HCT116 (cell line): ENCODE data around the gene TSC1. TPM values are rescaled to one million over a fixed set of nuclear protein-coding genes. Genes with fewer than 3 reads are reported as not detected.

Experiments
- ATAC-seq: fragments of 200-7000 bp; cut with Tn5 transposase; 2 replicates; pipeline ENCODE4 v1.9.1; 2020; ENCODE audit warnings: mild to moderate bottlenecking, moderate library complexity
- BruUV-seq: library from RNA; stranded (reverse); fragments of 400-500 nt; replicated peaks from 2 replicates; lab custom pipeline; 2021; lab: Mats Ljungman, UMichigan
- CTCF ChIA-PET: fragments of 300-600 bp; sonication (Branson Sonifier 250); formaldehyde crosslinking; loops from one replicate; lab custom pipeline; 2021; ENCODE audit warnings: antibody characterized with exemption; lab: Charles Lee
- POLR2A ChIA-PET: fragments of 300-600, 350-600 bp; sonication (Branson Sonifier 250); formaldehyde crosslinking; loops from one replicate; lab custom pipeline; 2021; ENCODE audit warnings: antibody characterized with exemption; lab: Charles Lee
- RAD21 ChIA-PET, 2 experiments: fragments of 300-600 bp; sonication (Branson Sonifier 250); formaldehyde crosslinking; loops; one replicate each; lab custom pipeline; 2023; ENCODE audit warnings: low total read pairs in 2 of 2; ENCODE audit not compliant: uncharacterized antibody in 2 of 2, unreplicated experiment in 2 of 2, low non-redundant PET in 1 of 2; lab: Charles Lee
- DNase-seq: peaks from one replicate; pipeline ENCODE4 v3.0.0-alpha.2; 2010; ENCODE audit warnings: low read depth, low spot score
- H2AFZ ChIP-seq: fragments of 200-600 bp; shearing (Covaris generic), sonication (generic); 2 replicates; pipeline ENCODE4 v1.6.1; 2017; ENCODE audit warnings: low read depth, mixed run types, mixed read lengths, antibody characterized with exemption, low read length; ENCODE audit not compliant: poor library complexity, severe bottlenecking
- H3K27ac ChIP-seq: 2 replicates; pipeline ENCODE4 v1.5.1; 2012; ENCODE audit warnings: low read depth, low read length
- H3K27me3 ChIP-seq: fragments of 200-600 bp; sonication (generic); 2 replicates; pipeline ENCODE4 v1.6.1; 2016; ENCODE audit warnings: mixed run types, low read length, mixed read lengths; ENCODE audit not compliant: insufficient read depth
- H3K36me3 ChIP-seq, 2 experiments: fragments of 200-500 bp in 1 of 2; fragments of 200-600 bp in 1 of 2; sonication (Bioruptor generic) in 1 of 2; sonication (generic) in 1 of 2; 2 replicates each; pipeline versions ENCODE4 v1.5.1 to v1.6.1; 2014 to 2016; ENCODE audit warnings: low read length in 2 of 2, inconsistent platforms in 1 of 2, mixed read lengths in 1 of 2, mixed run types in 1 of 2; ENCODE audit not compliant: insufficient read depth in 2 of 2, control insufficient read depth in 1 of 2
- H3K4me1 ChIP-seq, 2 experiments: fragments of 200-600 bp in 1 of 2; sonication (generic) in 1 of 2; 2 replicates each; pipeline versions ENCODE4 v1.5.1 to v1.6.1; 2012 to 2017; ENCODE audit warnings: low read length in 2 of 2, inconsistent platforms in 1 of 2, mild to moderate bottlenecking in 1 of 2, mixed read lengths in 1 of 2, mixed run types in 1 of 2, moderate library complexity in 1 of 2; ENCODE audit not compliant: insufficient read depth in 2 of 2, control insufficient read depth in 1 of 2
- H3K4me2 ChIP-seq: fragments of 200-600 bp; sonication (generic); 2 replicates; pipeline ENCODE4 v1.6.1; 2017; ENCODE audit warnings: mixed run types, low read length, mixed read lengths
- H3K4me3 ChIP-seq, 2 experiments: fragments of 200-600 bp in 1 of 2; sonication (generic) in 1 of 2; replicated peaks in 1 of 2; 2 replicates each; pipeline ENCODE4 v1.5.1; 2011 to 2016; ENCODE audit warnings: low read length in 2 of 2, control low read depth in 1 of 2, low read depth in 1 of 2, mild to moderate bottlenecking in 1 of 2, mixed read lengths in 1 of 2, mixed run types in 1 of 2
- H3K79me2 ChIP-seq: fragments of 200-600 bp; sonication (generic); 2 replicates; pipeline ENCODE4 v1.6.1; 2017; ENCODE audit warnings: mild to moderate bottlenecking, mixed run types, low read length, moderate library complexity, mixed read lengths; ENCODE audit not compliant: insufficient read depth
- H3K9ac ChIP-seq: fragments of 200-600 bp; sonication (generic); 2 replicates; pipeline ENCODE4 v1.6.1; 2016; ENCODE audit warnings: low read length, mixed read lengths
- H3K9me2 ChIP-seq: fragments of 200-600 bp; sonication (generic), shearing (Covaris generic); 2 replicates; pipeline ENCODE4 v1.6.1; 2017; ENCODE audit warnings: mixed run types, mild to moderate bottlenecking, moderate library complexity; ENCODE audit not compliant: insufficient read depth
- H3K9me3 ChIP-seq, 2 experiments: fragments of 200-500 bp in 1 of 2; fragments of 200-600 bp in 1 of 2; sonication (Bioruptor generic) in 1 of 2; sonication (generic) in 1 of 2; 2 replicates each; pipeline ENCODE4 v1.6.1; 2014 to 2017; ENCODE audit warnings: low read length in 2 of 2, mixed read lengths in 2 of 2, inconsistent platforms in 1 of 2, low read depth in 1 of 2, mild to moderate bottlenecking in 1 of 2, mixed run types in 1 of 2, moderate library complexity in 1 of 2; ENCODE audit not compliant: control insufficient read depth in 1 of 2, insufficient read depth in 1 of 2
- H4K20me1 ChIP-seq: fragments of 200-600 bp; sonication (generic), shearing (Covaris generic); 2 replicates; pipeline ENCODE4 v1.6.1; 2017; ENCODE audit warnings: mixed run types, mild to moderate bottlenecking, moderate library complexity; ENCODE audit not compliant: insufficient read depth
- ATF3 ChIP-seq: IDR thresholded peaks from 2 replicates; pipeline ENCODE4 v1.6.1; 2012
- CBX3 ChIP-seq: IDR thresholded peaks from 2 replicates; pipeline ENCODE4 v1.6.1; 2012; ENCODE audit warnings: low read depth
- CEBPB ChIP-seq: IDR thresholded peaks from 2 replicates; pipeline ENCODE4 v1.6.1; 2012; ENCODE audit warnings: low read depth
- EGR1 ChIP-seq: IDR thresholded peaks from 2 replicates; pipeline ENCODE4 v1.6.1; 2012; ENCODE audit warnings: low read depth
- ELF1 ChIP-seq: IDR thresholded peaks from 2 replicates; pipeline ENCODE4 v1.6.1; 2012; ENCODE audit warnings: low read depth, borderline replicate concordance
- EZH2 ChIP-seq: fragments of 200-600 bp; sonication (generic); IDR thresholded peaks from 2 replicates; pipeline ENCODE4 v1.6.1; 2017; ENCODE audit warnings: antibody characterized with exemption, mixed run types
- EZH2phosphoT487 ChIP-seq: fragments of 200-600 bp; IDR thresholded peaks from 2 replicates; pipeline ENCODE4 v1.6.1; 2018; ENCODE audit warnings: antibody characterized with exemption, borderline replicate concordance
- FOSL1 ChIP-seq: IDR thresholded peaks from 2 replicates; pipeline ENCODE4 v1.6.1; 2012; ENCODE audit warnings: low read depth
- JUND ChIP-seq: IDR thresholded peaks from 2 replicates; pipeline ENCODE4 v1.6.1; 2012
- MAX ChIP-seq: IDR thresholded peaks from 2 replicates; pipeline ENCODE4 v1.6.1; 2012
- POLR2AphosphoS5 ChIP-seq: IDR thresholded peaks from 2 replicates; pipeline ENCODE4 v1.6.1; 2011; ENCODE audit warnings: mild to moderate bottlenecking, low read depth, low read length, moderate library complexity
- RAD21 ChIP-seq: IDR thresholded peaks from 2 replicates; pipeline ENCODE4 v1.6.1; 2012; ENCODE audit warnings: low read depth, mild to moderate bottlenecking
- SIN3A ChIP-seq: IDR thresholded peaks from 2 replicates; pipeline ENCODE4 v1.6.1; 2012; ENCODE audit warnings: low read depth
- SP1 ChIP-seq: IDR thresholded peaks from 2 replicates; pipeline ENCODE4 v1.6.1; 2012; ENCODE audit warnings: low read depth
- SRF ChIP-seq: IDR thresholded peaks from 2 replicates; pipeline ENCODE4 v1.6.1; 2012; ENCODE audit warnings: low read depth
- TCF7L2 ChIP-seq: IDR thresholded peaks from 2 replicates; pipeline ENCODE4 v1.7.0; 2011; ENCODE audit warnings: borderline replicate concordance, inconsistent platforms; ENCODE audit not compliant: insufficient read depth, insufficient read length; ENCODE audit errors: extremely low read depth
- YY1 ChIP-seq: IDR thresholded peaks from 2 replicates; pipeline ENCODE4 v1.6.1; 2011; ENCODE audit warnings: low read length, low read depth, moderate library complexity, mild to moderate bottlenecking; ENCODE audit not compliant: insufficient replicate concordance; ENCODE audit errors: extremely low read depth
- ZBTB33 ChIP-seq: IDR thresholded peaks from 2 replicates; pipeline ENCODE4 v1.6.1; 2011; ENCODE audit warnings: mild to moderate bottlenecking, low read length, moderate library complexity; ENCODE audit not compliant: insufficient replicate concordance; ENCODE audit errors: extremely low read depth
- ZFX ChIP-seq: fragments of 450-650 bp; IDR thresholded peaks from 2 replicates; pipeline ENCODE4 v1.6.1; 2017
- ZNF274 ChIP-seq: fragments of 200-500 bp; sonication (Bioruptor generic); IDR thresholded peaks from 2 replicates; pipeline ENCODE4 v1.6.1; 2014; ENCODE audit warnings: mild to moderate bottlenecking, low read depth, low read length, inconsistent platforms
- intact Hi-C: fragments of 100-400 bp; cut with micrococcal nuclease; formaldehyde crosslinking; loops from 2 replicates; pipeline ENCODE4 v1.10.0; 2022
- total RNA-seq: library from RNA; stranded (reverse); gene quantifications from one replicate; pipeline ENCODE4 v1.2.1, GENCODE V29; 2021; ENCODE audit not compliant: unreplicated experiment

TSC1 gene
- total RNA-seq, 1 experiment from 2014 or later, result 34.5 TPM

GRCh38 chr9:132983491-132984201, 39.2 kb upstream of the TSC1 start:
- Histone ChIP-seq H3K9me3 (no peaks in the 10 kb centered on the region), H2AFZ (no peak overlapping the region), H3K4me2 (no peak overlapping the region), H3K79me2 (no peaks in the 10 kb centered on the region), H3K4me3 (no peak overlapping the region), H3K36me3 (no peaks in the 10 kb centered on the region), H3K4me1 (peaks cover 0 to 12% of the 10 kb centered on the region in 2 experiments; a peak in 2 of 4 replicates), H3K27me3 (peaks cover 9% of the 10 kb centered on the region; the same call in 1 of the 2 replicates), H3K9me2 (no peaks in the 10 kb centered on the region), H3K27ac (no peak overlapping the region), H4K20me1 (no peaks in the 10 kb centered on the region), H3K9ac (no peak overlapping the region)
- DNase-seq (no peak), ATAC-seq (no peak)
- ChIA-PET RAD21 (no interaction called here), POLR2A (no interaction called here), CTCF (no interaction called here)
- intact Hi-C loops, result no loop called here
- TF ChIP-seq ELF1, result no peak
- no TSS peak for BruUV-seq

GRCh38 chr9:132982458-132982857, 38.0 kb upstream of the TSC1 start:
- Histone ChIP-seq H3K4me1 (peaks cover 0 to 18% of the 10 kb centered on the region in 2 experiments; a peak in 2 of 4 replicates), H3K9me2 (no peaks in the 10 kb centered on the region), H3K36me3 (no peaks in the 10 kb centered on the region), H3K4me2 (no peak overlapping the region), H4K20me1 (no peaks in the 10 kb centered on the region), H3K4me3 (no peak overlapping the region), H3K27me3 (peaks cover 13% of the 10 kb centered on the region; the same call in 1 of the 2 replicates), H3K9ac (no peak overlapping the region), H3K27ac (no peak overlapping the region), H3K79me2 (no peaks in the 10 kb centered on the region), H3K9me3 (no peaks in the 10 kb centered on the region), H2AFZ (no peak overlapping the region)
- BruUV-seq, result no TSS peak
- ChIA-PET RAD21 (no interaction called here), CTCF (no interaction called here), POLR2A (no interaction called here)
- DNase-seq (no peak), ATAC-seq (no peak)
- intact Hi-C loops, result no loop called here
- no peak for TF ChIP-seq CEBPB
- TF ChIP-seq FOSL1, result no peak
- TF ChIP-seq MAX, result no peak
- no peak for TF ChIP-seq EZH2phosphoT487
- no peak for TF ChIP-seq RAD21
- TF ChIP-seq ELF1, result no peak
- TF ChIP-seq JUND, result no peak
- no peak for TF ChIP-seq ZBTB33
- TF ChIP-seq ZFX, result no peak
- no peak for TF ChIP-seq TCF7L2
- no peak for TF ChIP-seq ATF3
- no peak for TF ChIP-seq SRF
- no peak for TF ChIP-seq SP1
- TF ChIP-seq CBX3, result no peak
- no peak for TF ChIP-seq EZH2
- TF ChIP-seq ZNF274, result no peak
- no peak for TF ChIP-seq YY1
- TF ChIP-seq EGR1, result no peak
- TF ChIP-seq SIN3A, result no peak
- TF ChIP-seq POLR2AphosphoS5, result no peak
